Uterus (tissue), 2 donors: ENCODE data around the gene DNAH11.

ENCODE experiments used
- POLR2A ChIP-seq, 2 donors: fragments of 450-650 bp; IDR thresholded peaks; one replicate each; pipeline ENCODE4 v1.6.1; 2016; ENCODE audit warnings: antibody characterized with exemption in 2 of 2, mild to moderate bottlenecking in 1 of 2, moderate library complexity in 1 of 2
- TF ChIP-seq, protein P1 (sequence below), 4 experiments: fragments of 200-600 bp in 2 of 4; fragments of 450-650 bp in 2 of 4; sonication (generic) in 2 of 4; IDR thresholded peaks; one replicate each; pipeline ENCODE4 v1.5.1; 2016 to 2019; ENCODE audit warnings: antibody characterized with exemption in 4 of 4, mild to moderate bottlenecking in 2 of 4, moderate library complexity in 1 of 4

DNA sequence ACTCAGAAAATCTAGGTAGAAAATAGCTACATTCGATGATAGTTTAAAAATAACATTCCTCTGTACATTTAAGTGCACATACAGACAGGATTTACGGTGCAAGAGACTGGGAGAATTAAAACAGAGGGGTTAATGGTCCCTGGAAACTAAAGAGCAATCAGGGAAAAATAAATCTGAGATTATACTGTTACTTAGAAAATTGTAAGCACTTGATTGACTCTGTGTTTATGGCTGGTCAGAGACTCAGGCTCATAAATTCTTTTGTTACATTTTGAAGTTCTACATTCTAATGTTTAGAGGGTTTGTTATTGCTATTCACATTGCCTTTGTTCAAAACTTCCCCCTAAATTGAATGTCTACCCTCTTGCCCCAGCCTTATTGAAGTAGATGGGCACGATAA, 348.5 kb downstream of the DNAH11 start:
- TF ChIP-seq, protein P1, sequence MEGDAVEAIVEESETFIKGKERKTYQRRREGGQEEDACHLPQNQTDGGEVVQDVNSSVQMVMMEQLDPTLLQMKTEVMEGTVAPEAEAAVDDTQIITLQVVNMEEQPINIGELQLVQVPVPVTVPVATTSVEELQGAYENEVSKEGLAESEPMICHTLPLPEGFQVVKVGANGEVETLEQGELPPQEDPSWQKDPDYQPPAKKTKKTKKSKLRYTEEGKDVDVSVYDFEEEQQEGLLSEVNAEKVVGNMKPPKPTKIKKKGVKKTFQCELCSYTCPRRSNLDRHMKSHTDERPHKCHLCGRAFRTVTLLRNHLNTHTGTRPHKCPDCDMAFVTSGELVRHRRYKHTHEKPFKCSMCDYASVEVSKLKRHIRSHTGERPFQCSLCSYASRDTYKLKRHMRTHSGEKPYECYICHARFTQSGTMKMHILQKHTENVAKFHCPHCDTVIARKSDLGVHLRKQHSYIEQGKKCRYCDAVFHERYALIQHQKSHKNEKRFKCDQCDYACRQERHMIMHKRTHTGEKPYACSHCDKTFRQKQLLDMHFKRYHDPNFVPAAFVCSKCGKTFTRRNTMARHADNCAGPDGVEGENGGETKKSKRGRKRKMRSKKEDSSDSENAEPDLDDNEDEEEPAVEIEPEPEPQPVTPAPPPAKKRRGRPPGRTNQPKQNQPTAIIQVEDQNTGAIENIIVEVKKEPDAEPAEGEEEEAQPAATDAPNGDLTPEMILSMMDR (IDR thresholded peaks at IDR 0.05) = no peak
- no peak for TF ChIP-seq POLR2A (IDR thresholded peaks at IDR 0.05)
